Lower leg skin (tissue), 3 donors: Measurements from ENCODE around the gene RARB.

Experiments
- CTCF ChIP-seq, 3 donors: fragments of 450-650 bp; IDR thresholded peaks; one replicate each; pipeline ENCODE4 v1.5.1; 2016; ENCODE audit warnings: antibody characterized with exemption in 3 of 3, mild to moderate bottlenecking in 3 of 3, moderate library complexity in 2 of 3
- POLR2A ChIP-seq, 2 donors: fragments of 450-650 bp; IDR thresholded peaks; one replicate each; pipeline ENCODE4 v1.6.1; 2016 to 2017; ENCODE audit warnings: antibody characterized with exemption in 2 of 2, mild to moderate bottlenecking in 1 of 2, moderate library complexity in 1 of 2

- no peak for TF ChIP-seq CTCF (IDR thresholded peaks at IDR 0.05)
- no peak for TF ChIP-seq POLR2A (IDR thresholded peaks at IDR 0.05)
These were observed 77.5 kb downstream of the RARB start for GRCh38 chr3:25505581-25505980.
